ENCODE measurements around the gene STAB1.
A peak's percentile ranks its signal among the peaks of the same experiment; 100 is the strongest.

STAB1 gene

DNA sequence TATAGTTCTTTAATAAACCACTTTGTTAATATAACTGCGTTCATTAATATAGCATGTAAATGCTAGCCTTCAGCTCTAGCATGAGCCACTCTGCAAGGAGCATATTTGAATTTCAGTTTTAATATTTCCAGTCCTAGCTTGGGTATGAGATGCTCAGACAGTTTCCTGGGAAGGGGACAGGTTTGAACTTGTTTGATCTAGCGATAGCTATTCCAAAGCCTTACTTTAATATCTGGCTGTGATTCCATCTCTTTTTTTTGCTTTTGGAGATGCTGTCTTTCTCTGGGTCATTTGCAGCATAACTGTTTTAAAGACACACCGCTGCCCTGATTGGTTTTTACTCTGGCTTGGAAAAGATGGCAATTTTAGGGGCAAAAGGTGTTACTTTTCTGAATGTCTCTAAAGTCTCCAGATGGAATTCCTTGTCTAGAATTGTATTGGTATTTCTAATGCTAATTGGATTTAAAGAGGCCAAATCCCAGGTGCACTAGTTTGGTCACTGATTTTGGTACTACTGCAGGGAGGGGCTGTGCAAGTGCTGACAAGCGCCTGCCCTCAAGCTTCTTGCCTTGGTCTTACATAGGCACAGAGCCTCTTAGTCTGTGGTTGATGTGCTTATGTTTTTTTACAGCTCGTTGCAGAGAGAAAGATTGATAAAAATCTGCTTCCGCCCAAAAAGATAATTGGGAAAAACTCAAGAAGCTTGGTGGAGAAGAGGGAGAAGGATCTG is 36.9 kb upstream of the STAB1 start:
- Histone ChIP-seq H3K27ac (no peak overlapping the region), H3K36me3 (ENCODE audit: insufficient read depth, low read length) (peaks cover 13% of the 10 kb centered on the region; the same call in 1 of the 2 replicates), H3K4me3 (no peak overlapping the region), H3K9me3 (ENCODE audit: low read depth, low read length) (no peaks in the 10 kb centered on the region), H3K9ac (ENCODE audit: insufficient read length) (no peak overlapping the region)
- no peak for TF ChIP-seq POLR2AphosphoS5 (IDR thresholded peaks at IDR 0.05; ENCODE audit: borderline replicate concordance, low read depth, low read length)
- TF ChIP-seq EZH2 (IDR thresholded peaks at IDR 0.05): no peak
- TF ChIP-seq FOXP2 (optimal IDR thresholded peaks at IDR 0.05; ENCODE audit: control extremely low read depth, extremely low read length, insufficient read depth): no peak
- DNase-seq (ENCODE audit: low read depth, low spot score): no peak

DNA sequence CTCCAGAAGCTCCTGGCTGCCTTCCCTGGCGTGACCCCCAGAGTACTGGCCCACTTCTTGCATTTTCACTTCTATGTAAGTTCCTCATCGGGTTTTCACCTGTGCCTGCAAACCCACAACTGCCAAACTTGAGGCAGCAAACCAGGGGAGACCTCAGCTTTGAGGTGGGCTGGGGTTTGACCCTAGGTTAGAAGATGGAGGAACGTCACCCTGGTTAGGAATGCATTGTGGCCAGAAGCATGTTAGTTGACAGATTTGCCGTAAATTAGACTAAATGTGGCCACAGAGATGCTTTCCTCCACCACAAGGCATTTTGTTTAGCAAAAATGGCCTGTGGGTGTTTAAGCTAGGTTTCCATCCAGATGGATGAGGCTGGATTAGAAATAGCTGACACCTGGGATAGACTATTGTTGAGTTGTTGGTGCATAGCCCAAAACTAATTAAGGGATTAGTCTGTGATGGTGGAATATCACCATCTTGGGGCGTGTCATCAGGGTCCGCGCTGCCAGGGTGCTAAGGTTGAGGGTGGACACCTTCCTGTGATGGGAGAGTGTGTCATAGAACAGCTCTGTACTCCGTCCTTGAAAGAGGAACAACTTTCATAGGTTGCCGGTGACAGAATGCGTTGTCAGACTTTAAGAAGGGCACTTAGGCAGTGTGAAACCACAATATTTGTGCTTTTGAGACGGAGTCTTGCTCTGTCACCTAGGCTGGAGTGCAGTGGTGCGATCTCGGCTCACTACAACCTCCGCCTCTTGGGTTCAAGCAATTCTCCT is 36.2 kb upstream of the STAB1 start:
- Histone ChIP-seq H3K27ac (no peak overlapping the region), H3K4me3 (no peak overlapping the region), H3K9ac (ENCODE audit: insufficient read length) (no peak overlapping the region), H3K9me3 (ENCODE audit: low read depth, low read length) (no peaks in the 10 kb centered on the region), H3K36me3 (ENCODE audit: insufficient read depth, low read length) (peaks cover 15% of the 10 kb centered on the region; the same call in 1 of the 2 replicates)
- no peak for DNase-seq (ENCODE audit: low read depth, low spot score)
- TF ChIP-seq FOXP2 (optimal IDR thresholded peaks at IDR 0.05; ENCODE audit: control extremely low read depth, extremely low read length, insufficient read depth) (no peak), EZH2 (IDR thresholded peaks at IDR 0.05) (no peak), POLR2AphosphoS5 (IDR thresholded peaks at IDR 0.05; ENCODE audit: borderline replicate concordance, low read depth, low read length) (no peak)

DNA sequence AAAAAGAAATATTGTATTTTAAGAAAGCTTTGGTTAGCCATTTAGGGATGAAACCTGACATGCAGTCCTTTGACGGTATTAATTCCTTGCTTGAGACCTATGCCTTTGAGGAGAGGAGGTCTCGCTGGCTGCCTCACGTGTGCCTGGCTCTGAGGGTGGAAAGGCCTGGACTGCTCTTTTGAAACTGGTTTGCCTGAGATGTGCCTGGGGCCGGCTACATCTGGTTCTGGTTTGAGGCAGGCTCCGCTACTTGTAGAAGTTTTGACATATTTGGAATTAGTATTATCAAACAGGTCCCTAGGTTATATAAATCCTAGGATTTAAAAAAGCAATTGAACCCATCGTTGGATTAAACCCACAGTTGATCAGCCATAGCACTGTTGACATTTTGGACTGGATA is 33.3 kb upstream of the STAB1 start:
- Histone ChIP-seq H3K9me3 (ENCODE audit: low read depth, low read length) (no peaks in the 10 kb centered on the region), H3K4me3 (no peak overlapping the region), H3K36me3 (ENCODE audit: insufficient read depth, low read length) (peaks cover 15% of the 10 kb centered on the region; the same call in 1 of the 2 replicates), H3K9ac (ENCODE audit: insufficient read length) (no peak overlapping the region), H3K27ac (peak overlapping the region; percentile 39)
- DNase-seq (ENCODE audit: low read depth, low spot score): no peak
- TF ChIP-seq POLR2AphosphoS5 (IDR thresholded peaks at IDR 0.05; ENCODE audit: borderline replicate concordance, low read depth, low read length): no peak
- TF ChIP-seq FOXP2 (optimal IDR thresholded peaks at IDR 0.05; ENCODE audit: control extremely low read depth, extremely low read length, insufficient read depth): no peak
- no peak for TF ChIP-seq EZH2 (IDR thresholded peaks at IDR 0.05)

DNA sequence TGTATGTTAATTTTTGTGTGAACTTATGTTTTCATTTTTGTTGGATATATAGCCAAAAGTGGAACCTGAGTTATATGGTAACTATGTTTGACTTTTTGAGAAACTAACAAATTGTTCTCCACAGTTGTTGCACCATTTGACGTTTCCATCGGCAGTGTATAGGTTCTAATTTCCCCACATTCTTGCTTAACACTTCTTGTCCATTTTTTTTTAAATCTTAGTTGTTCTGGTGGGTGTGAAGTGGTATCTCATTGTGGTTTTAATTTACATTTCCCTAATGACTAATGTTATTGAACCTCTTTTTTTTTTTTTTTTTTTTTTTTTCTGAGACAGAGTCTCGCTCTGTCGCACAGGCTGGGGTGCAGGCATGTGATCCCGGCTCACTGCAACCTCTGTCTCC is 31.7 kb upstream of the STAB1 start:
- TF ChIP-seq FOXP2 (optimal IDR thresholded peaks at IDR 0.05; ENCODE audit: control extremely low read depth, extremely low read length, insufficient read depth): no peak
- no peak overlapping the region for H3K4me3 ChIP-seq
- H3K9me3 ChIP-seq (ENCODE audit: low read depth, low read length): no peaks in the 10 kb centered on the region
- H3K27ac ChIP-seq: no peak overlapping the region
- no peak for DNase-seq (ENCODE audit: low read depth, low spot score)
- peaks cover 14% of the 10 kb centered on the region; the same call in 1 of the 2 replicates for H3K36me3 ChIP-seq (ENCODE audit: insufficient read depth, low read length)
- H3K9ac ChIP-seq (ENCODE audit: insufficient read length): no peak overlapping the region

DNA sequence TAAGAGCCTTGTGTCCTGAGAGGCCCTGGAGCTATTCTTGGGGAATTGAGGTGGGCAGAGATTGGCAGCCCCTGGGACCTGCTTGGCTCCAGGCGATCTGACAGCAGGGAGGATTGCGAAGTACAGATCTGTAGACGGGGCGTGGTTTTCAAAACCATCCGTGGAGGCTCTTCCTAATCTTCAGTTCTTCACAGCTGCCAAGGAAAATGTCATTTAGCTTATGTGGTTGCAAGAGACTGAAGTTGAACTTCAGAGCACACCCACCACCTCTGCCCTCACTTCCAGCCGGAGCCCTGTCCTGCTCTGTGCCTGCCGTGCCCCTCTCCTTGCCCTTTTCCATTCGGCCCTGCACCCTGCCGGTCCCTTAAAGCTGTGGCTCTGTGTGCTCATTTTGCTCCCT is 26.8 kb upstream of the STAB1 start:
- Histone ChIP-seq H3K4me3 (no peak overlapping the region), H3K9me3 (ENCODE audit: low read depth, low read length) (no peaks in the 10 kb centered on the region), H3K36me3 (ENCODE audit: insufficient read depth, low read length) (peaks cover 4% of the 10 kb centered on the region; the same call in 1 of the 2 replicates), H3K9ac (ENCODE audit: insufficient read length) (no peak overlapping the region), H3K27ac (no peak overlapping the region)
- DNase-seq (ENCODE audit: low read depth, low spot score): no peak
- no peak for TF ChIP-seq POLR2AphosphoS5 (IDR thresholded peaks at IDR 0.05; ENCODE audit: borderline replicate concordance, low read depth, low read length)
- TF ChIP-seq FOXP2 (optimal IDR thresholded peaks at IDR 0.05; ENCODE audit: control extremely low read depth, extremely low read length, insufficient read depth): no peak
- no peak for TF ChIP-seq EZH2 (IDR thresholded peaks at IDR 0.05)

DNA sequence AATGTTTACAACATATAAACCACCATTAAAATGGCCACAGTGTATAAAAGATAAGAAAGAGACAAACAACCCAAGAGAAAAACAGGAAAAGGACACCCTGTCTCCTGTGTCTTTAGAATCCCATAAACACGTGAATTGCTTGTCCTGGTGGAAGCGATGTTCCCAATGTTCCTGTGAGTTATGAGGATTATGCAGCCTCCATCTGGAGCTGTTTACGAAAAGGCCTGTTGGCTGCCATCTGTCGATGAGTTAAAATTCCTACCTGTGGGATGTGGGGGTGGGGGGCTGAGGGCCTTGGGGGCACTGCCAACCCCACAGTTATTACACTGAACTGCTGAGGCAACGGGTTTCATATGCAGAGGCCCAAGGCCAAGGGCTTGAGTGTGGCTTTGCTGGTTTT is 26.1 kb upstream of the STAB1 start:
- Histone ChIP-seq H3K36me3 (ENCODE audit: insufficient read depth, low read length) (peaks cover 7% of the 10 kb centered on the region; the same call in 1 of the 2 replicates), H3K9ac (ENCODE audit: insufficient read length) (no peak overlapping the region), H3K4me3 (no peak overlapping the region), H3K9me3 (ENCODE audit: low read depth, low read length) (no peaks in the 10 kb centered on the region), H3K27ac (no peak overlapping the region)
- no peak for TF ChIP-seq EZH2 (IDR thresholded peaks at IDR 0.05)
- no peak for TF ChIP-seq POLR2AphosphoS5 (IDR thresholded peaks at IDR 0.05; ENCODE audit: borderline replicate concordance, low read depth, low read length)
- no peak for TF ChIP-seq FOXP2 (optimal IDR thresholded peaks at IDR 0.05; ENCODE audit: control extremely low read depth, extremely low read length, insufficient read depth)
- DNase-seq (ENCODE audit: low read depth, low spot score): no peak

DNA sequence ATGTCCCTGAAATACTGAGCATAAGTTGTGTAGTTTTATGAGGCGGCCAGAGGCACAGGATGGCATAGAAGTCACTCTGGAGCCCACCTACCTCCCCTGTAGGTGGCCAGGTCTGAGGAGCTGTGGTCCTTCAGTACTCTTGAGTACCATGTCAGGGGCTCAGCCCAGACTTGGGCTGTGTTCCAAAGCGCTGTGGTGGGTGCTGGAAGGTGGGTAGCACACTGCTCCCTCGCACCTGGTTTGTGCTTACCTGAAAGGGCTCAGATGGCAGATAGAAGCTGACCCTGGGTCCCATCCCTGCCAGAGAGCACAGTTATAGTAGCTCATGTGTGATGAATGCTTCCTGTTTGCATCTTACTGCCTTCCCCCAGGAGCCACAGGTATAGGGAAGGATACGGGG is 24.2 kb upstream of the STAB1 start:
- Histone ChIP-seq H3K9ac (ENCODE audit: insufficient read length) (no peak overlapping the region), H3K36me3 (ENCODE audit: insufficient read depth, low read length) (peaks cover 11% of the 10 kb centered on the region; the same call in 1 of the 2 replicates), H3K4me3 (no peak overlapping the region), H3K9me3 (ENCODE audit: low read depth, low read length) (no peaks in the 10 kb centered on the region), H3K27ac (no peak overlapping the region)
- no peak for DNase-seq (ENCODE audit: low read depth, low spot score)
- TF ChIP-seq EZH2 (IDR thresholded peaks at IDR 0.05) (no peak), FOXP2 (optimal IDR thresholded peaks at IDR 0.05; ENCODE audit: control extremely low read depth, extremely low read length, insufficient read depth) (no peak), POLR2AphosphoS5 (IDR thresholded peaks at IDR 0.05; ENCODE audit: borderline replicate concordance, low read depth, low read length) (no peak)

DNA sequence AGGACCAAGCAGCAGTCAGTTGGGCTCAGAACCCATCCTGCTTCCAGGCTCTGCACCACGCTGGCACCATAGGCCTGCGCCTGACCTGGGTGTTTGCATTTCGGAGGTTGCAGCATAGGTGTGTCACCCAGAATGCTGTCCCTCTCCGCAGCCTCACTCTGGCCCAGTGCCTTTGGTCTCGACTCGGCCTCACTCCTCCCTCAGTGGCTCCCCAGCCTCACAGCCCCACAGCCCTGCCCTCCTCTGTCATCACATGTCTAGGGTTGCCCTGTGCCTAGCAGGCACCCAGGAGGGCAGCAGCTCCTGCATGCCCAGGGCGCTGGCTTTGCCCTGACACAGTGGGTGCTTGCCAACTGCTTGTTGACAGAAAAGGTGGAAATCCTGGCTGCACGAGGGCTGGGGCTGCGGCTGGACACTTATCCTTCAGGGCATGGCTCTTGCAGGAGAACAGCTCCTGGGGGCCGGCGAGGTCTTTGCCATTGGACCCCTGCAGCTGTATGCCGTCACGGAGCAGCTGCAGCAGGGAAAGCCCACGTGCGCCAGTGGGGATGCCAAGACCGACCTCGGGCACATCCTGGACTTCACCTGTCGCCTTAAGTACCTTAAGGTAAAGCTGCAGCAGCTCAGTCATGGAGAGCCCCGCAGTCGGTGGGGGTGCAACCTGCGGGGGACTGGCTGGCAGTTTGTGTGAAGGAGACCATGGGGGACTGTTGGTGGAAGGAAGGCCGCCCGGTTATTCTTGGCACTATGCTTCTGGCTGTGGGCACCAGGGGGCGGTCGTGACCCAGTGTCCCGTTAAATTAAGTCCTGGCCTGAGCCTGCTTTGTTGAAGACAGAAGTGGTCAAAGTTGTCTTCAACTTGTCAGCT is 23.5 kb upstream of the STAB1 start:
- H3K9me3 ChIP-seq (ENCODE audit: low read depth, low read length): no peaks in the 10 kb centered on the region
- no peak overlapping the region for H3K9ac ChIP-seq (ENCODE audit: insufficient read length)
- no peak overlapping the region for H3K27ac ChIP-seq
- no peak for DNase-seq (ENCODE audit: low read depth, low spot score)
- H3K4me3 ChIP-seq: no peak overlapping the region
- H3K36me3 ChIP-seq (ENCODE audit: insufficient read depth, low read length): peaks cover 11% of the 10 kb centered on the region; the same call in 1 of the 2 replicates
- TF ChIP-seq POLR2AphosphoS5 (IDR thresholded peaks at IDR 0.05; ENCODE audit: borderline replicate concordance, low read depth, low read length) (no peak), EZH2 (IDR thresholded peaks at IDR 0.05) (no peak), FOXP2 (optimal IDR thresholded peaks at IDR 0.05; ENCODE audit: control extremely low read depth, extremely low read length, insufficient read depth) (no peak)

Data from SK-N-MC (cell line).